OCI-LY1 (cell line): Measurements from ENCODE around the gene NUP42.

Experiments used
- EZH2 ChIP-seq: fragments of 200-600 bp; sonication (generic), shearing (Covaris generic); IDR thresholded peaks from 2 replicates; pipeline ENCODE4 v1.8.0; 2017; ENCODE audit warnings: borderline replicate concordance, mixed run types, mild to moderate bottlenecking, antibody characterized with exemption, low read length, moderate library complexity, mixed read lengths
- TF ChIP-seq, protein P1 (sequence below): fragments of 200-600 bp; sonication (generic), shearing (Covaris generic); IDR thresholded peaks from 2 replicates; pipeline ENCODE4 v1.5.1; 2017; ENCODE audit warnings: mild to moderate bottlenecking, antibody characterized with exemption, low read length, moderate library complexity, mixed read lengths

DNA sequence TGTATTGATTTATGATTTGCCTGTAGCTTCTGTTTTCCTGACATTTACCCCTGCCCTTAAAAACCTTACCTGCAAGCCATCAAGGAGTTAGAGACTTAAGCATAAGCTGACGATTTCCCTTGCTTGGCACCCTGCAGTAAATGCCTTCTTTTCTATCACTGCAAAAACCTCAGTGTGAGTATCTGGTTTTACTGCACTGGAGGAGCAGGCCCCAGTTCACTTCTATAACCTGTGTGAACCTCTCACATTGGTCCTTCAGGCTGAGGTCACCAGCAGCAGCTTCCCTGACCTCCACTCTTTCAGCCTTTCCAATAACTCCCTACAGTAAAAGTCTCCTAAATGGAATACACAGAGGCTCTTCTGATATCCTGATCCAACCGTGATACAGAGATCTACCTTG, 30.5 kb downstream of the NUP42 start:
- TF ChIP-seq, protein P1, sequence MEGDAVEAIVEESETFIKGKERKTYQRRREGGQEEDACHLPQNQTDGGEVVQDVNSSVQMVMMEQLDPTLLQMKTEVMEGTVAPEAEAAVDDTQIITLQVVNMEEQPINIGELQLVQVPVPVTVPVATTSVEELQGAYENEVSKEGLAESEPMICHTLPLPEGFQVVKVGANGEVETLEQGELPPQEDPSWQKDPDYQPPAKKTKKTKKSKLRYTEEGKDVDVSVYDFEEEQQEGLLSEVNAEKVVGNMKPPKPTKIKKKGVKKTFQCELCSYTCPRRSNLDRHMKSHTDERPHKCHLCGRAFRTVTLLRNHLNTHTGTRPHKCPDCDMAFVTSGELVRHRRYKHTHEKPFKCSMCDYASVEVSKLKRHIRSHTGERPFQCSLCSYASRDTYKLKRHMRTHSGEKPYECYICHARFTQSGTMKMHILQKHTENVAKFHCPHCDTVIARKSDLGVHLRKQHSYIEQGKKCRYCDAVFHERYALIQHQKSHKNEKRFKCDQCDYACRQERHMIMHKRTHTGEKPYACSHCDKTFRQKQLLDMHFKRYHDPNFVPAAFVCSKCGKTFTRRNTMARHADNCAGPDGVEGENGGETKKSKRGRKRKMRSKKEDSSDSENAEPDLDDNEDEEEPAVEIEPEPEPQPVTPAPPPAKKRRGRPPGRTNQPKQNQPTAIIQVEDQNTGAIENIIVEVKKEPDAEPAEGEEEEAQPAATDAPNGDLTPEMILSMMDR: no peak
- no peak for TF ChIP-seq EZH2
